ENCODE results near the gene CACNA2D2.

The CACNA2D2 gene

GRCh38 chr3:50533807-50534461 is 30.5 kb upstream of the CACNA2D2 start:
- Mint-ChIP-seq H3K4me1 (ENCODE audit: low read depth) (no peaks in the 10 kb centered on the region), H3K36me3 (ENCODE audit: low read depth) (no peaks in the 10 kb centered on the region), H3K9me3 (no peaks in the 10 kb centered on the region), H3K4me3 (no peak overlapping the region), H3K27ac (no peak overlapping the region), H3K27me3 (peaks cover 22% of the 10 kb centered on the region)
- no peak for DNase-seq

DNA sequence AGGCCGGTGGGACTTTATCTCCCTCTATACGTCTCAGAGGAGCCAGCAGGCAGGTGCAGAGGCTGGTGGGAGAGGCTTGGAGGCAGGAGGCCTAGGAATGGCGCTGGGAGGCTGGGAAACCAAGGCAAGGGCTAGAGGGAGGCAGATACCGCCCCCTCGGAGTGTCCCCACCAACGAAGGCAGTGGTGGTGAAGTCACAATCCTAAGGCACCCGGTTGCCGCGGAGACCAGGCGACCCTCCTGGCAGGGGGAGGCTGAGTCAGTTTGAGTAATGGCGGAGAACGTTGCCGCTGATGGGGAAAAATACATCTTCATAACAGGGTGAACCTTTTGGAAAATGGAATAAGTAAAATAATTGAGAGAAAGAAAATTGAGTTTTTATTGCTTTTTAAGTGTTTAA is 29.9 kb upstream of the CACNA2D2 start:
- H3K4me1 Mint-ChIP-seq (ENCODE audit: low read depth), result no peaks in the 10 kb centered on the region
- no peak for DNase-seq
- H3K9me3 Mint-ChIP-seq, result no peaks in the 10 kb centered on the region
- peaks cover 23% of the 10 kb centered on the region for H3K27me3 Mint-ChIP-seq
- H3K4me3 Mint-ChIP-seq, result no peak overlapping the region
- H3K36me3 Mint-ChIP-seq (ENCODE audit: low read depth), result no peaks in the 10 kb centered on the region
- H3K27ac Mint-ChIP-seq, result no peak overlapping the region

- peaks cover 23% of the 10 kb centered on the region for H3K27me3 Mint-ChIP-seq
- no peak for DNase-seq
Measured at GRCh38 chr3:50532062-50532705, 28.8 kb upstream of the CACNA2D2 start.

GRCh38 chr3:50531201-50531600 is 27.8 kb upstream of the CACNA2D2 start:
- no peak for DNase-seq
- no peak overlapping the region for H3K27ac Mint-ChIP-seq

More at GRCh38 chr3:50532062-50532705, 28.8 kb upstream of the CACNA2D2 start:
- Mint-ChIP-seq H3K9me3 (no peaks in the 10 kb centered on the region), H3K4me3 (no peak overlapping the region), H3K27ac (no peak overlapping the region), H3K4me1 (ENCODE audit: low read depth) (no peaks in the 10 kb centered on the region), H3K36me3 (ENCODE audit: low read depth) (no peaks in the 10 kb centered on the region)

DNA sequence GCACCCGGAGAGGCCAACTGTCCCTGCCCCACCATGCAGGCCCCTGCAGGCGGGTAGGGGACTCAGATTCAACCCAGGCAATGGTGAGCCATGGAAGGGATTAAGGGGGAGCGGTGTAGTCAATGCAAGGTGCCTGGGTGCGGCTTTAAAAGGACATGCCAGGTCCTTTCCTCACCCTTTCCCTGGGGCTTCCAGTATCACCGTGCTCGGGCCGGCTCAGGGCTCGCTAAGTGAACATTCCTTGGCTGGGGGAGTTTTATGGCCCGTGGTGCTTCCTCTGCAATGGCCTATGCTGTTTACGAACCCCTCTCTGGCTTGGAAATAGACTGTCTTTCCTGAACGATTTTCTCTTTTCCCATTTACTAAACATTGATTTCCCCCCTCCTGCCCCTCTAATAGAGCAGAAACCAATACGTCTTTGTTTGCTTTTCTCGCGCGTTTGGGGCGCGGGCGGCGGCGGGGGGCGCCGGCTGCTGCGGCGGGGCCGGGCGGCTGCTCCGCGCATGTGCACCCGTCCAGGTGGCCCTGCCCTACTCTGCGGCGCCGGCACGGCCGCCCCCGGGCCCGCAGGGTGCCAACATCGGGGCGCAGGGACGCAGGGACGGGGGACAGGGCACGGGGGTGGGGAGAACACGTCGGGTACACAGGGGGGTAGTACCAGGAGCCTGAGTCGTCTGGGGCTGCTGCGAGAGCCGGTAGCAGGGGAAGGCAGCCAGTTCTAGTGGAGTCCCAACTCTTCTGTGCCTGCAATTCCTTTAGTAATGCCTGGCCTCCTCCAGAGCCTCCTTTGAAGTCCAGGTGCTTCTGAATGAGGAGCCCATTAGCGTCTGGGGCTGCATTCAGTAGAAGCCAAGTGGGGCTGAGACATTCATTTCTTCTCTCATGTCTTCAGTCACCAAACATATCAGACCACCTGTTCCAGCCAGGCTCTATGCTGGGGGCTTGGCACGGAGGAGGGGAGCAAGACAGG is 26.9 kb upstream of the CACNA2D2 start:
- Mint-ChIP-seq H3K36me3 (ENCODE audit: low read depth) (no peaks in the 10 kb centered on the region), H3K9me3 (no peaks in the 10 kb centered on the region), H3K27me3 (peaks cover 18% of the 10 kb centered on the region)

More at GRCh38 chr3:50531201-50531600, 27.8 kb upstream of the CACNA2D2 start:
- Mint-ChIP-seq H3K9me3 (no peaks in the 10 kb centered on the region), H3K4me3 (no peak overlapping the region), H3K27me3 (peaks cover 20% of the 10 kb centered on the region), H3K4me1 (ENCODE audit: low read depth) (peaks cover 2% of the 10 kb centered on the region), H3K36me3 (ENCODE audit: low read depth) (no peaks in the 10 kb centered on the region)

DNA sequence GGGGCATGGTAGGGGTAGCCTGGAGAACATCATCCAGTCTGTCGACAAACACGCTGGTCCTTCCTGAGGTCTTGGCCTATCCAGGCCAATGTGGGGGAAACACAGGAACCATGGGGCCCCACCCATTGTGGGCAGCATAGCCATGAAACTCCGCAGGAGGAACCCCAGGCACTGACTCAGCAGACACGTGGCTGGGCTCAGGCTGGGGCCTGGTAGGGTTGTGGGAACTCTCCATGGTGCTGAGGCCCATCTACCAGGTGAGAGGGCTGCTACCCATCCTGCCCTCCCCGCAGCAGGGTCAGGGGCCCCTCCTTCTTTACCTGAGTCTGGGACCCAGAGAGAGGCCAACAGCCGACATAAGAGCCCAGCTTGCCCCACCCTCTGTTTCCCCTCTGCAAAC is 22.6 kb upstream of the CACNA2D2 start:
- Mint-ChIP-seq H3K36me3 (ENCODE audit: low read depth) (no peaks in the 10 kb centered on the region), H3K4me3 (no peak overlapping the region), H3K27ac (no peak overlapping the region)

More for the DNA sequence above, 26.9 kb upstream of the CACNA2D2 start:
- Mint-ChIP-seq H3K27ac (no peak overlapping the region), H3K4me1 (ENCODE audit: low read depth) (peaks cover 5% of the 10 kb centered on the region), H3K4me3 (no peak overlapping the region)
- DNase-seq, result no peak

GRCh38 chr3:50525191-50525910 is 21.9 kb upstream of the CACNA2D2 start:
- H3K27me3 Mint-ChIP-seq, result peaks cover 14% of the 10 kb centered on the region
- H3K4me1 Mint-ChIP-seq (ENCODE audit: low read depth), result peaks cover 5% of the 10 kb centered on the region
- no peaks in the 10 kb centered on the region for H3K36me3 Mint-ChIP-seq (ENCODE audit: low read depth)
- H3K9me3 Mint-ChIP-seq, result no peaks in the 10 kb centered on the region
- no peak for DNase-seq
- no peak overlapping the region for H3K27ac Mint-ChIP-seq
- no peak overlapping the region for H3K4me3 Mint-ChIP-seq

More for the DNA sequence above, 22.6 kb upstream of the CACNA2D2 start:
- DNase-seq, result peak; percentile 69
- peaks cover 18% of the 10 kb centered on the region for H3K27me3 Mint-ChIP-seq
- peaks cover 5% of the 10 kb centered on the region for H3K4me1 Mint-ChIP-seq (ENCODE audit: low read depth)
- H3K9me3 Mint-ChIP-seq, result no peaks in the 10 kb centered on the region

- Mint-ChIP-seq H3K4me3 (no peak overlapping the region), H3K4me1 (ENCODE audit: low read depth) (peaks cover 5% of the 10 kb centered on the region), H3K27ac (no peak overlapping the region), H3K27me3 (peaks cover 10% of the 10 kb centered on the region), H3K36me3 (ENCODE audit: low read depth) (no peaks in the 10 kb centered on the region), H3K9me3 (no peaks in the 10 kb centered on the region)
- DNase-seq, result no peak
Measured at GRCh38 chr3:50524746-50525145, 21.3 kb upstream of the CACNA2D2 start.

DNA sequence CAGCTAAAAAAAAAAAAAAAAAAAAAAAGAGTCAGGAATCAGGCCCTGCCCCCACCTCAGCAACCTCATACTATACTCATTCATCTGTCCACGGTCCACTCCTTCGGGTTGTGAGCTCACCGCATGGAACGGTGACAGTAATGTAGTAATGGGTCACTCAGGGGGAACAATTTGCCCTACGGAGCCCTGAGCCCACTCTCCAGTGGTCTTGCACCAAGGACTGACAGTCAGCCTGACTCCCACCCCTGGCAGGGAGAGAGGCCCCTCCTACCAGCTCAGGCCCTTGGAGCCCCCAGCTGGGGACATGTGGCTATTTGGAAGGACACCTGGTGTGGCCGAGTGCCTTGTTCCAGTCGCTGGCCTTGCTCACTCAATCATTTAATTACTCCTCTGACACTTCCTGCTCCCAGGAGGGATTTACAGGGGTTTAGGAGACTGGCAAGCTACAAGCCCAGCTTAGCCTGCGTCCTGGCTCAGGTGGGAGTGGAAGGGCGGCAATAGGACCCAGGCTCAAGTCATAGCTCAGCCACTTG is 19.9 kb upstream of the CACNA2D2 start:
- no peak overlapping the region for H3K4me3 Mint-ChIP-seq
- H3K4me1 Mint-ChIP-seq (ENCODE audit: low read depth), result peaks cover 5% of the 10 kb centered on the region
- DNase-seq, result no peak
- no peaks in the 10 kb centered on the region for H3K27me3 Mint-ChIP-seq
- H3K9me3 Mint-ChIP-seq, result no peaks in the 10 kb centered on the region
- H3K27ac Mint-ChIP-seq, result no peak overlapping the region
- no peaks in the 10 kb centered on the region for H3K36me3 Mint-ChIP-seq (ENCODE audit: low read depth)

- Mint-ChIP-seq H3K36me3 (ENCODE audit: low read depth) (no peaks in the 10 kb centered on the region), H3K27ac (no peak overlapping the region)
Measured at GRCh38 chr3:50521572-50521971, 18.1 kb upstream of the CACNA2D2 start.

GRCh38 chr3:50520849-50521248 is 17.4 kb upstream of the CACNA2D2 start:
- no peak overlapping the region for H3K27ac Mint-ChIP-seq
- H3K27me3 Mint-ChIP-seq, result peaks cover 3% of the 10 kb centered on the region
- DNase-seq, result no peak
- no peaks in the 10 kb centered on the region for H3K36me3 Mint-ChIP-seq (ENCODE audit: low read depth)
- H3K9me3 Mint-ChIP-seq, result no peaks in the 10 kb centered on the region
- H3K4me3 Mint-ChIP-seq, result no peak overlapping the region
- H3K4me1 Mint-ChIP-seq (ENCODE audit: low read depth), result peaks cover 2% of the 10 kb centered on the region

More at GRCh38 chr3:50521572-50521971, 18.1 kb upstream of the CACNA2D2 start:
- Mint-ChIP-seq H3K4me1 (ENCODE audit: low read depth) (peaks cover 5% of the 10 kb centered on the region), H3K9me3 (no peaks in the 10 kb centered on the region), H3K27me3 (peaks cover 3% of the 10 kb centered on the region), H3K4me3 (no peak overlapping the region)
- no peak for DNase-seq

DNA sequence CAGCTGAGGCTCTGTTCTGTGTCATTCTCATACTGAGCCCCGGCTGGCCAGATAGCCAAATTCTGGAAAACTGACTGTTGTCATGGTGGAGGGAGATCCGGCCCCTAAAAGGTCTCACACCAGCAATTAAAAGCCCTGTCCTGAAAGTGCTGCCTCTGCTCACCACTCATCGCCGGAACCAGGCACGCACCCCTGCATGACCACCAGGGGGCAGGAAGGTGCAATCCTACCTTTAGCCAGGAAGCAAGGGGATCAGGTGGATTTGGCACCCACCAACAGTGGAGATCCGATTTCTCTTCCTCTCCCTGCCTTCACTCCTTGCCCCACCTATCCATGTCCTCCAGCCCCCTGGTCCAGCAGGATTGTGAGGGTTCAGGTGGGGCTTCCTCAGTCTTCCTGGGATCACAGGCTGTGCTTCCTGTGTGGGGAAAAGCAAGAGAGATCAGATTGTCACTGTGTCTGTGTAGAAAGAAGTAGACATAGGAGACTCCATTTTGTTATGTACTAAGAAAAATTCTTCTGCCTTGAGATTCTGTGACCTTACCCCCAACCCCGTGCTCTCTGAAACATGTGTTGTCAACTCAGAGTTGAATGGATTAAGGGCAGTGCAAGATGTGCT is 16.1 kb upstream of the CACNA2D2 start:
- H3K4me3 Mint-ChIP-seq, result no peak overlapping the region
- no peaks in the 10 kb centered on the region for H3K9me3 Mint-ChIP-seq
- no peak overlapping the region for H3K27ac Mint-ChIP-seq
- H3K27me3 Mint-ChIP-seq, result peaks cover 3% of the 10 kb centered on the region
- peaks cover 3% of the 10 kb centered on the region for H3K4me1 Mint-ChIP-seq (ENCODE audit: low read depth)
- DNase-seq, result peak; percentile 83
- no peaks in the 10 kb centered on the region for H3K36me3 Mint-ChIP-seq (ENCODE audit: low read depth)

- no peak for DNase-seq
- Mint-ChIP-seq H3K27ac (no peak overlapping the region), H3K4me3 (no peak overlapping the region)
Measured at GRCh38 chr3:50518436-50518835, 15.0 kb upstream of the CACNA2D2 start.

More at GRCh38 chr3:50518436-50518835, 15.0 kb upstream of the CACNA2D2 start:
- H3K9me3 Mint-ChIP-seq, result no peaks in the 10 kb centered on the region
- no peaks in the 10 kb centered on the region for H3K36me3 Mint-ChIP-seq (ENCODE audit: low read depth)
- peaks cover 3% of the 10 kb centered on the region for H3K27me3 Mint-ChIP-seq
- H3K4me1 Mint-ChIP-seq (ENCODE audit: low read depth), result peaks cover 3% of the 10 kb centered on the region
